ENCODE results near the gene SYNE2. TPM values are rescaled to one million over a fixed set of nuclear protein-coding genes. Genes with fewer than 3 reads are reported as not detected.

The SYNE2 gene
- total RNA-seq, 1 experiment from 2014 or later = 16.0 TPM

DNA sequence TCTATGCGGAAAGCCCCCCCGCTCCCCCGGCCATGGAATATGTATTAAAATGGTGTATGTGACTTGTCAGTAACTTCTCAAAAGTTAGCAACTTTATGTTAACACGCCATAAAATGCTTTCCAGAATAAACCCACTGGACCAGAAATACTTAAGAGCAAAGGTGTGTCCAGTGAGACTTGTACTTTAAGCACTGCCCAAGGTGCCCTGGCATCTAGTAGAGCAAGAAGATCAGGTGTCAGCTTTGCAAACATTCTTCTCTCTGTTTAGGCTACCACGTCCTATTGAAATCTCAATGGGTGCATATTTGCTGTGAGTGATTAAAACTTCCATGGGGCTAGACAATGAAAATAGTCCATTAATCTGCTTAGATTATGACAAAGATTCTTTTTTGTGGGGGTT, 240.1 kb downstream of the SYNE2 start:
- intact Hi-C loops (cut with micrococcal nuclease) = no loop called here
- H2AFZ ChIP-seq (ENCODE audit: low read length) = no peak overlapping the region
- no peaks in the 10 kb centered on the region for H3F3A ChIP-seq (ENCODE audit: low read length, unreplicated experiment)
- no peak for TF ChIP-seq CTCF (conservative IDR thresholded peaks at IDR 0.05; ENCODE audit: low read depth, low read length)
- TF ChIP-seq EZH2phosphoT487 (IDR thresholded peaks at IDR 0.05; ENCODE audit: borderline replicate concordance, low read length) = no peak
- no peak for TF ChIP-seq EZH2 (IDR thresholded peaks at IDR 0.05; ENCODE audit: low read length, unreplicated experiment)
- H3K9me2 ChIP-seq (replicated peaks; ENCODE audit: low read length) = no peaks in the 10 kb centered on the region
- CTCF ChIA-PET = interaction anchor here (0.6 kb wide), 1 partner anchor 52 kb away, joined by 6 read pairs; no protein-coding TSS in a partner anchor
- H3K4me3 ChIP-seq (ENCODE audit: low read length) = no peak overlapping the region
- H3K27ac ChIP-seq (ENCODE audit: low read length) = no peak overlapping the region
- DNase-seq (peak; percentile 57), ATAC-seq (peak; percentile 74)
- no peaks in the 10 kb centered on the region for H3K79me2 ChIP-seq (ENCODE audit: low read length)
- H4K20me1 ChIP-seq (ENCODE audit: low read length) = no peaks in the 10 kb centered on the region
- BruUV-seq (replicated peaks) = no TSS peak
- 0 out of 2 replicates have a peak overlapping the region, but pooled peaks have one; percentile 14 for H3K4me2 ChIP-seq (ENCODE audit: low read length)
- POLR2A ChIA-PET (ENCODE audit: unreplicated experiment) = no interaction called here
- H3K27me3 ChIP-seq (ENCODE audit: low read length) = no peaks in the 10 kb centered on the region
- H3K9me3 ChIP-seq (ENCODE audit: low read length) = no peaks in the 10 kb centered on the region
- no peak overlapping the region for H3K9ac ChIP-seq (ENCODE audit: low read length)
- no peaks in the 10 kb centered on the region for H3K36me3 ChIP-seq (ENCODE audit: low read depth, low read length)
- H3K4me1 ChIP-seq (ENCODE audit: insufficient read depth, low read length) = peaks cover 15% of the 10 kb centered on the region

GRCh38 chr14:64095620-64096019, 242.8 kb downstream of the SYNE2 start:
- DNase-seq = no peak
- CTCF ChIA-PET = interaction anchor here (0.7 kb wide), 1 partner anchor 101 kb away, joined by 3 read pairs; no protein-coding TSS in a partner anchor

More at GRCh38 chr14:64095620-64096019, 242.8 kb downstream of the SYNE2 start:
- ATAC-seq = no peak
- Histone ChIP-seq H3K79me2 (ENCODE audit: low read length) (no peaks in the 10 kb centered on the region), H3K4me2 (ENCODE audit: low read length) (no peak overlapping the region), H3F3A (ENCODE audit: low read length, unreplicated experiment) (no peaks in the 10 kb centered on the region), H3K4me1 (ENCODE audit: insufficient read depth, low read length) (peaks cover 7% of the 10 kb centered on the region; the same call in 1 of the 2 replicates), H3K4me3 (ENCODE audit: low read length) (no peak overlapping the region), H3K27me3 (ENCODE audit: low read length) (no peaks in the 10 kb centered on the region), H3K9ac (ENCODE audit: low read length) (no peak overlapping the region), H3K27ac (ENCODE audit: low read length) (no peak overlapping the region), H3K9me3 (ENCODE audit: low read length) (no peaks in the 10 kb centered on the region), H4K20me1 (ENCODE audit: low read length) (no peaks in the 10 kb centered on the region), H3K9me2 (replicated peaks; ENCODE audit: low read length) (no peaks in the 10 kb centered on the region), H2AFZ (ENCODE audit: low read length) (no peak overlapping the region), H3K36me3 (ENCODE audit: low read depth, low read length) (no peaks in the 10 kb centered on the region)
- POLR2A ChIA-PET (ENCODE audit: unreplicated experiment) = no interaction called here
- no peak for TF ChIP-seq EZH2phosphoT487 (IDR thresholded peaks at IDR 0.05; ENCODE audit: borderline replicate concordance, low read length)
- no peak for TF ChIP-seq EZH2 (IDR thresholded peaks at IDR 0.05; ENCODE audit: low read length, unreplicated experiment)
- TF ChIP-seq CTCF (conservative IDR thresholded peaks at IDR 0.05; ENCODE audit: low read depth, low read length) = no peak
- intact Hi-C loops (cut with micrococcal nuclease) = no loop called here
- no TSS peak for BruUV-seq (replicated peaks)

Measured in PC-3 (cell line).